Pancreas (tissue), 10 donors: ENCODE results near the gene TAOK3. TPM values are rescaled to one million over a fixed set of nuclear protein-coding genes. Genes with fewer than 3 reads are reported as not detected.

ENCODE experiments used
- ATAC-seq, 4 donors: fragments of 200-7000 bp; cut with Tn5 transposase; one replicate each; pipeline versions ENCODE4 v1.8.0 to v1.9.1; 2020; ENCODE audit warnings: mild to moderate bottlenecking in 4 of 4, moderate library complexity in 4 of 4
- DNase-seq, 6 donors: peaks; one replicate each; pipeline ENCODE4 v3.0.0-alpha.2; 2020
- FAIRE-seq: peaks from 2 replicates; lab custom pipeline; 2012; peaks lifted over from hg19 to GRCh38; lab: Jason Lieb, UNC
- H3K27ac ChIP-seq, 4 donors: fragments of 200-600 bp; sonication (generic); 1 replicate in 3 of 4; 2 replicates in 1 of 4; pipeline versions ENCODE4 v1.5.0 to v1.8.0; 2020
- H3K27me3 ChIP-seq, 4 donors: fragments of 200-600 bp; one replicate each; pipeline ENCODE4 v1.8.0; 2021
- H3K36me3 ChIP-seq, 3 donors: fragments of 200-600 bp; sonication (generic) in 1 of 3; one replicate each; pipeline versions ENCODE4 v1.5.0 to v1.8.0; 2020 to 2021
- H3K4me1 ChIP-seq, 3 donors: fragments of 200-600 bp; one replicate each; pipeline ENCODE4 v1.8.0; 2021
- H3K4me3 ChIP-seq, 4 donors: fragments of 200-600 bp; sonication (generic) in 2 of 4; one replicate each; pipeline versions ENCODE4 v1.5.0 to v1.8.0; 2020 to 2021
- H3K9me3 ChIP-seq, 4 donors: fragments of 200-600 bp; one replicate each; pipeline ENCODE4 v1.8.0; 2021
- CTCF ChIP-seq, 4 donors: fragments of 200-600 bp; sonication (generic) in 3 of 4; IDR thresholded peaks; one replicate each; pipeline versions ENCODE4 v1.5.0 to v1.8.0; 2021; ENCODE audit warnings: antibody characterized with exemption in 4 of 4
- WGBS, 2 donors: extraction: QIAGEN DNeasy Blood & Tissue Kit; methylation state at CpG; one replicate each; pipeline ENCODE4 v1.1.7; 2013; 5-methylcytosine and 5-hydroxymethylcytosine counted together
- intact Hi-C, 3 donors: fragments of 100-400 bp; cut with DNase I; formaldehyde crosslinking; loops; one replicate each; pipeline versions ENCODE4 v1.11.1 to v1.14.2; 2022
- polyA plus RNA-seq, 2 donors: library from polyadenylated mRNA; stranded (reverse); fragments of 200-250 nt; gene quantifications; one replicate each; pipeline ENCODE4 v1.2.3, GENCODE V29; 2013
- total RNA-seq, 6 donors: library from RNA; stranded (reverse); fragmentation: NEBNext Ultra II Directional in 4 of 6; extraction: Animal tissue kit (Norgen Biotek cat#: 25700) in 4 of 6; gene quantifications; one replicate each; pipeline versions ENCODE4 v1.2.1 to v1.2.4, GENCODE V29; 2021 to 2023
- donor health status: healthy with polysubstance abuse.
- donor health status: DM: no; HTN: no; CAD: no; lungs with moderate emphysema.
- donor health status: DM: no; HTN: no; CAD: no.
- donor health status: control.
- donor health status: control.
- donor health status: Bipolar disorder and iron deficiency.
- donor health status: DM: yes; HTN: yes; CAD: no.
- donor health status: DM: no; HTN: no; CAD: no.
- donor health status: DM: no; HTN: no; CAD: no.
- donor health status: DM: yes; HTN: yes; CAD: no.

The TAOK3 gene
- total and polyA plus RNA-seq, 8 donors, result 7.9 to 21.0 (median 11.4) TPM

- intact Hi-C loops, result loop anchor here in 2 of 3 donors (5.0 to 10.0 kb wide), 2 partner anchors 192 to 194 kb away; partner anchors contain the start of genes SUDS3 (in 2 of the 2) and TAOK3 (in 1 of the 2)
- Histone ChIP-seq H3K36me3 (peaks cover 0 to 7% (median 0%) of the 10 kb centered on the region in 3 donors), H3K27me3 (no peaks in the 10 kb centered on the region), H3K9me3 (no peaks in the 10 kb centered on the region), H3K4me3 (no peak overlapping the region), H3K4me1 (peaks cover 13 to 38% (median 35%) of the 10 kb centered on the region in 3 donors), H3K27ac (peak overlapping the region; percentile 13 to 77 (median 73))
- FAIRE-seq (no peak), DNase-seq (no peak), ATAC-seq (peak; percentile 35 to 71 (median 60))
- no peak for TF ChIP-seq CTCF (IDR thresholded peaks at IDR 0.05)
Measured at GRCh38 chr12:118183155-118183554, 189.6 kb downstream of the TAOK3 start.

GRCh38 chr12:118175823-118176447, 196.8 kb downstream of the TAOK3 start:
- peaks cover 0 to 46% (median 0%) of the 10 kb centered on the region in 3 donors for H3K36me3 ChIP-seq
- no peak for TF ChIP-seq CTCF (IDR thresholded peaks at IDR 0.05)
- H3K4me3 ChIP-seq, result no peak overlapping the region
- intact Hi-C loops, result no loop called here
- FAIRE-seq (no peak), ATAC-seq (peak in 1 of 4 donors; percentile 26), DNase-seq (no peak)
- WGBS, 2 donors, result 84 to 94% methylated on average over 4 of the region's 4 CpGs
- no peaks in the 10 kb centered on the region for H3K27me3 ChIP-seq
- no peaks in the 10 kb centered on the region for H3K4me1 ChIP-seq
- no peaks in the 10 kb centered on the region for H3K9me3 ChIP-seq
- H3K27ac ChIP-seq, result no peak overlapping the region

- Histone ChIP-seq H3K27ac (no peak overlapping the region), H3K4me3 (no peak overlapping the region), H3K4me1 (no peaks in the 10 kb centered on the region), H3K9me3 (no peaks in the 10 kb centered on the region), H3K36me3 (peaks cover 0 to 19% (median 0%) of the 10 kb centered on the region in 3 donors), H3K27me3 (no peaks in the 10 kb centered on the region)
- TF ChIP-seq CTCF (IDR thresholded peaks at IDR 0.05), result no peak
- FAIRE-seq (no peak), DNase-seq (no peak), ATAC-seq (no peak)
- WGBS, 2 donors, result 85 to 86% methylated on average over 2 of the region's 2 CpGs
- intact Hi-C loops, result no loop called here
Measured at GRCh38 chr12:118166946-118167345, 205.8 kb downstream of the TAOK3 start.

GRCh38 chr12:118164798-118165486, 207.8 kb downstream of the TAOK3 start:
- peak in 2 of 4 donors; percentile 21 to 31 for TF ChIP-seq CTCF (IDR thresholded peaks at IDR 0.05)
- H3K9me3 ChIP-seq, result no peaks in the 10 kb centered on the region
- H3K27me3 ChIP-seq, result no peaks in the 10 kb centered on the region
- ATAC-seq, result peak in 3 of 4 donors; percentile 53 to 71 (median 69)
- FAIRE-seq, result no peak
- peak in 1 of 6 donors; percentile 29 for DNase-seq
- no peak overlapping the region for H3K27ac ChIP-seq
- no peak overlapping the region for H3K4me3 ChIP-seq
- 43 to 59% methylated on average over 6 of the region's 6 CpGs for WGBS, 2 donors
- intact Hi-C loops, result no loop called here
- peaks cover 3 to 16% (median 6%) of the 10 kb centered on the region in 3 donors for H3K36me3 ChIP-seq
- H3K4me1 ChIP-seq, result no peaks in the 10 kb centered on the region
